HG03097 (cell line): ENCODE results near the gene KLHL28.

Experiments used
- ATAC-seq: cut with Tn5 transposase; IDR thresholded peaks from one replicate; pipeline ENCODE4 v1.9.1; 2021; ENCODE audit not compliant: unreplicated experiment, low FRiP score

KLHL28 gene

DNA sequence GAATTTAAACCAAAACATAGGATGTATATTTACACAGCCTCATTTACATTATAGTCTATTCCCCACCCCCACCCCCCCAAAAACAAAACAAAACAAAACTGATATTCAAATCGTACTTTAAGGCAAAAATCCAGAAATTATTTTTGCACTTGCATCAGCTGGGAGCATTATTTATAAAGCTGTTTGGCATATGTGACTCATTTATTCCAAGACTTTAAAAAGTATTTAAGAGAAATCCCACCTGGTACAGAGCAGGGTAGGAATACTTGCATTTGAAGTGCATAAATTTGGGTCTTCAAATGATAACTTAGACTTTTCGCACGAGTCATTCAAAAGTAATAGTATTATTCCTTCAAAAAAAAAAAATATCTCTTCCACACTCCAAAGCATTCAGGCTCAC, 1.1 kb downstream of the KLHL28 start:
- no peak for ATAC-seq

DNA sequence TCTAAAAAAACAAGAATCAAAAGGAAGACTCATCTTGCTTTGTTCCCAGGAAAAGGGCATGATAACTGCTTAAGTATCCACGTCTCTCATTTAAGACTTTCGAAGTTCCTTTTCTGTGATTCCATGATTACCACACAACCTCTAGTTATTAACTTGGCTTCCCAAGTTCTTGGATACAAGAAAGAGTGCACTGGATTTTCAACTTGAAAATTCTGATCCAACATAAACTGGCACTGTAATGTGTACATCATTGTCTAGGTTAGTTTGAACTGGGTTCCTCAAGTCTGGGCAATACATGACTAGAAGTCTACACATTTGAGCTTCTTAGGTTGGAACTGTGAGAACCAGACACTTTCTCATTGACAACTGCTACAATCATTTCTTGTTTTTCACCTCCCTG, 1.6 kb downstream of the KLHL28 start:
- no peak for ATAC-seq

DNA sequence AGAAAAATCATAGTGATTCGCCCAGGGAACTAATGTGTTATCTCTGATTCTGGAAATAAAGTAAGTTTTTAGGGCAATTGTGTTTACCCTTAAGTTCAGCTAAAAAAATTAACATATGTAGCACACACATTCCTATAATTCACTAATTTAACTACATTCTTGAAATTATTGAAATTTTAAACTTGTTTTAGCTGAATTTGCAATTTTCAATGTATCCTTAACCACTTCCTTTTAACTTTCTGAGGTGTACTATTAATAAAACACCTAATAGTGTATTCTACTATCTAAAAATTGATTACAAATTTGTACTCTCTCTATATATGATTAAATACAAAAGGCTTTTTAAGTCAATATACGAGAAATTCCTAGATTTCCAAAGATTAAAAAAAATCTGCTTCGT, 2.2 kb downstream of the KLHL28 start:
- ATAC-seq, result no peak

DNA sequence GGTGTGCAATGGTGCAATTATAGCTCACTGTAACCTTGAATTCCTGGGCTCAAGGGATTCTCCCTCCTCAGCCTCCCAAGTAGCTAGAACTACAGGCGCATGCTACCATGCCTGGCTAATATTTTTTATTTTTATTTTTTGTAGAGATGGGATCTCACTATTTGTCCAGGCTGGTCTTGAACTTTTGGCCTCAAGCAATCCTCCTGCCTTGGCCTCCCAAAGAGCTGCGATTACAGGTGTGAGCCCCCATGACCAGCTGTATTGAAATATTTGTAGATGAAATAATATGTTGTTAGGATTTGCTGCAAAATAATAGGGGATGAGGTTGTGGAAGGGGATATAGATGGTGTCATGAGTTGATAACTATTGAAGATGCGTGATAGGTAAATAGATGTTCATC, 4.9 kb downstream of the KLHL28 start:
- no peak for ATAC-seq

DNA sequence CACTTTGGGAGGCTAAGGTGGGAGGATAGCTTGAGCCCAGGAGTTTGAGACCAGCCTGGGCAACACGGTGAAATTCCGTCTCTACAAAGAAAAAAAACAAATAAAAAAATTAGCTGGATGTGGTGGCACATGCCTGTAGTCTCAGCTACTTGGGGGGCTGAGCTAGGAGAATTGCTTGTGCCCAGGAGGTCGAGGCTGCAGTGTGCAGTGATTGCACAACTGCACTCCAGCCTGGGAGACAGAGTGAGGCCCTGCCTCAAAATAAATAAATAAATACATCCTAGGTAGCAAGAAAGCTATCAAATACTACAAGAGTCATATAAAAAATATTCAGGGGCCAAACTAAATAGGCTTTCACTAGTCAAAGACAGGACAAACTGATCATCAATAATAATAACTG, 6.2 kb downstream of the KLHL28 start:
- ATAC-seq, result no peak

DNA sequence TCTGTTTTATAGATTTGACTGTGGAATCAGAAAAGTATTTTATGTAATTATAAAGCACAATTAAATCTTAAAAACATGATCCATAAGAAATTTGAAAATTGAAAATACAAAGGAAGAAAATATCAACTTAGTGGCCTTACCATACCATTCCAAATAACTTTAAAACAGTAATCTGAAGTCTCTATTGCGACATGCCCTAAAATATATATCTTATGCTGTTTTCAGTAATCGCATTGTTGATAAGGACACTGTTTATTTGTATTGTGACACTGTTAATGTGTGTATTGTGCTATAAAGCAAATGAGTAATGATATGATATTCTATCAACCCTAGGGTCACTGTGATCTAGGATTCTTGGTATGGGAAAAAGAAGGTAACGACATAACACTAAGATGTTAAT, 7.0 kb downstream of the KLHL28 start:
- ATAC-seq, result no peak

DNA sequence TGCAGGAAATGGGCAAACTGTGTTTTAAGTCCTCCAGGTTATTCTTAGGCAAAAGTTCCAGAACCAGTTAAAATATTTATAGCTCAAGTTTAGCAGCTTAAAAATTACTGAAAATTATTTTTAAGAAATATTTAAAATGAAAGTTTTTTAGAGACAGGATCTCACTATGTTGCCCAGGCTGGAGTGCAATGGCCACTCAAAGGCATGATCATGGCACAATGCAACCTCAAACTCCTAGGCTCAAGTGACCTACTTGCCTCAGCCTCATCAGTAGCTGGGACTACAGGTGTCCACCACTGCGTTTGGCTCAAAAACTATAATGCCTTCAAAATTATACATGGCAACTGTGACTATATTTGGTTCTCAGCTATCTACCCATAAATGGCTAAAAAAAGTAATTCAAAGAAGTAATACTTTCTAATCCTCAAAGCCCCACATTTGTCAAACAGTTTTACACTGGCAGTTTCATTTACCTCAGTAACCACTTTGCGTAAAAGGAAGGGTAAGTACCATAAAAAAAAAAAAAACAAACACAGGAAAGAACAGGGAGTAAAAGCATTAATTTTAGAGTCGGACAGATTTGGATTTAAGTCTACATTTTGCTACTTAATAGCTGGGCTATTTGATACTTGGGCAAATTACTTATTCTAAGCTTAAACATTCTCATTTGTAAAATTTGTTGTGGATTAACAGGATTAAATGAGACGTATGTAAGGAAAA, 9.2 kb downstream of the KLHL28 start:
- ATAC-seq, result no peak

DNA sequence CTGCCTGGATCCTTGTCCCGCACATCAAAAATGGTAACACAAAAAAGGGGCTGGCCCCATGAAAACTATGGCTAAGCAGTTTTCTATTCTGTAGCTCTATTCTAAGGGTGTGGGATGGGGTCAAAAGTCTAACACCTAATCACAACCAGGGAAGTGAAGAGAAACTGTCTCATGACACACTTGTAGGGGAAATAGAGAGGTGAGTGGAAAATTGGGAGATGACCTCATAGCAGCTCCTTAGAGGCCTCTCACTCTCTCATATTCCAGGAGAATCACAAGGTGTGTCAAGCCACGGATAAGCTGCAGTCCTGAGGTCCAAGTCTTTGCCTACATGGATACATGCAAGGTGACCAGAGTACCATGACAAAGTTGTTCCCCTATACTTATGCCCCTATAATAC, 10.7 kb downstream of the KLHL28 start:
- no peak for ATAC-seq

DNA sequence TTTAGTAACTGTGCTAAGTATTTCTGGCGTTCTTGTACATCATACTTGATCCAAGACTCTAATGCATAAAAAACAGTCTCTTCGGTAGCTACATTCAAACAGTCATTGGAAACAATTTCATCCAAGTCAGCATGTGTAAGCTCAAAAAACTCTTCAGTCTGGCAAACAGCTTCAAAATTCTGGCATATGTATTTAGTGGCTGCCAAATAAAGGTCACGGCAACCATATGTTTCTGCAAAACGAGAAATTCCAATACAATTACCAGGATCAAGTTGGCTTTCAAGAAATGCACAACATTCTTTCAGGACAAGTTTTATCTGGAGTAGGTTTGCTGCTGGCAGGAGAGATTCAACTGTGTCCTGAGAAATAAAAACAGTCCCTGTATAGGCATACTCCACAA, 16.5 kb downstream of the KLHL28 start:
- no peak for ATAC-seq

DNA sequence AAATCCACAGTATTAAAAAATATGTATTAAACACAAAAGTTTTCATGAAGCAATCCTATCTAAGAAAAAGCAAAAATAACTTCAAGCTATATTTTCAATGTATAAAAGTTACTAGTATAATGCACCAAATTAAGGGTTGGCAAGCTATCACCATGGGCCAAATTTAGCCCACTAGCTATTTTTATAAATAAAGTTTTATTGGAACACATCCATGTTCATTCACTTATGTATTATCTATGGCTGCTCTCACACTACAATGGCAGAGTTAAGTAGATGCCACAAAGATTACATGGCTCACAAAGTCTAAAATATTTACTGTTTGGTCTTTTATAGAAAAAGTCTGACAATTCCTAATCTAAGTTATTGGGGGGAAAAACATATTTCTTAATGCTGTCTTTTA, 17.6 kb downstream of the KLHL28 start:
- no peak for ATAC-seq

DNA sequence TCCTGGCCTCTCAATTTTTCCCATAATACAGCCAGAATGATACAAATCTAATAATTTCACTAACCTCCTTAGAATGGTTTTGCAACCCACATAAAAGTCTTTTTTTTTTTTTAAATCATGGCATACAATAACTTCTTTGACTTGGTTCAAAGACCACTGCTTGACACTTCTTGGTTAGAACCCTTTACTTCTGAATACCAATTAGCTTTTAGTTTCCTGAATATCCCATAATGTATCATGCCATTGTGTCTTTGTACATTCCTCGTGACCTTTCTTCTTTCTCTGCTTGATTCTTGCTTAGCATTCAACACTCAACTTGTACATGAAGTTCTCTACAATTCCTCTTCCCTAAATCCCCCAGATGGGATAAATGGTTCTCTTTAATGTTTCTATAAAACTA, 19.3 kb downstream of the KLHL28 start:
- no peak for ATAC-seq

DNA sequence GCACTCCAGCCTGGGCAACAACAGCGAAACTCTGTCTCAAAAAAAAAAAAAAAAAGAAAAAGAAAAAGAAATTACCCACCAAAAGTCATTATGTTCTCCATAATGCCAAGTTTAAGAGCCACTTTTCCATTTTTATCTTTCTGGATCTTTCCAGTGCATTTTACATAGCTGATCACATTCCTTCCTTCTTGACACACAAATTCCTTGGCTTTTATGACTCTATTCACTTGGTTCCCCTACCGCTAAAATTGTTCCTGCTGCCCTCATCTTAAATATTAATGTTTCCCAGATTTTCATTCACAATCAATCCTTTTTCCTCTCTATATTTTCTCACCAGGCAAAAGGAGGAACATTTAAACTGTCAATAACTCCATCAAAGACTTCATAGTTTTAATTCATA, 20.2 kb downstream of the KLHL28 start:
- ATAC-seq, result no peak

DNA sequence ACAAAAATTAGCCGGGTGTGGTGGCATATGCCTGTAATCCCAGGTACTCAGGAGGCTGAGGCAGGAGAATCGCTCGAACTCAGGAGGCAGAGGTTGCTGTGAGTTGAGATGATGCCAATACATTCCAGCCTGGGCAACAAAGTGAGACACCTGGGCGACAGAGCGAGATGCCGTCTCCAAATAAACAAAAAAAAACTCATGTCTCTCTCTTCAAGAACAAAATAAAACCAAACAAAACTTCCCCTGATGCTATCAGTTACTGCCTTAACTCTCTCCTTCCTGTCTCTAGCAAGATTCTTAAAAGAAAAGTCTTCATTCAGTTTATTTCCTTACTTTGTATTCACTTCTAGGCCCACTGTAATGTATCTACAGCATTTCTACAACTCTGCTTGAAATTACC, 20.8 kb downstream of the KLHL28 start:
- no peak for ATAC-seq

DNA sequence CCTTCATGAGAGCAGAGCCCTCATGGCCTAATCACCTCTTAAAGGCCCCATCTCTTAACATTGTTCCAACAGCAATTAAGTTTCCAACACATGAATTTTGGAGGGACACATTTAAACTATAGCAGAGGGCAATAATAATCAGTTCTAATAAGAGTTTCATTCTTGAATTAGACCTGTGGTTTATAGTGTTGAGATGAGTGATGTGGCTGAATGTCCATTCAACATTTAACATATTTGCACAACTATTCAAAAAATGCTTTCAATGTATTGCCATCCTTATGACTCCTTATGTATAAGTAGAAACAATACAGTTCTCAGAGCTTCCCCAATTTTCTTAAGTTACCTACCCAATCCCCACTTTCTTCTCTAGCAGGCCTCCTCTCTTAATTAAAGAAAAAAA, 21.5 kb downstream of the KLHL28 start:
- no peak for ATAC-seq

DNA sequence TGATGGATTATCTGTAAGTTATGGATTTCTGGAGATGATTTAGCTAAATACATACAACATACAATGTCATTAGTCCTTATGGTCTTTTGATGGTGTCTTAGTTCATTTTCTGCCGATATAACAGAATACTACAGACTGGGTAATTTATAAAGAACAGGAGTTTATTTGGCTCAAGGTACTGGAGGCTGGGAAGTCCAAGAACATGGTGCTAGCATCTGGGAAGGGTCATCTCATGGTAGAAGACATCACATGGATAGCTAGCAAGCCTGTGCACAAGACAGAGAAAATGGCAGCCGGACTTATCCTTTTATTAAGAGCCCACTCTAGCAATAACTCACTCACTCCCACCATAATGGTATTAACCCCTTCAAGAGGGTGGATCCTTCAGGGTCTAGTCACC, 24.2 kb downstream of the KLHL28 start:
- no peak for ATAC-seq

DNA sequence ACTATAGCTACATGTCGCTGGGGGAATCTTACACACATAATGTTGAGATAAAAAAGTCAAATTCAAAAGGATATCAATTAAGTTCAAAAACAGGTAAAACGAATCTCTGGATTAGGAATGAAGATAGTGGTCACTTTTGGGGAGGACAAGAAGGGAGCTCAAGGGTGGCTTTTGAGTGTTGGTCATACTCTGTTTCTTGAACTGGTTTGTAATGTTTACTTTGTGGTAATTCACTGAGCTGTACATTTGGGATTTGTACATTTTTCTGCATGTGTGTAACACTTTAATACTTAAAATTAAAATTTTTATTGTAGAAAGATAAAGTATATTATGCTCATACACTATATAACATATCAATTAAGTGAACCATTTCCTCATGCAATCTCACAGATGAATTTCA, 26.6 kb downstream of the KLHL28 start:
- no peak for ATAC-seq

DNA sequence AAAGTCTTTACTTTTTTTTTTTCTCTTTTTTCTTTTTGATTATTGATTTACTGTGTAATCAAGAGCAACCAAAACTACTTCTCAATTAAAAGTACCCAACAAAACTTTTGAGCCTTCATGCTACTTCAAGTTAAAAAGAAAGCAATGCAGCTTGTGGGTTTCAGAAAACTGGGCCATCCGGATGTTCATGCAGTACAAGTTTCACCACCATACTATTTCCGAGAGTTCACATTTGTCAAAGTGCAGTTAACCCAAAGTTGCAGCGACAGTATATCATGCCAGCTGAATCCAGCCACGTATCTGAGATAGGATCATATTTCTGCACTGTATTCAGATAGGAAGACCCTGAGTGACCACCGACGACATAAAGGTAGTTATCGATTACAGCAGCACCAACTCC, 33.0 kb downstream of the KLHL28 start:
- no peak for ATAC-seq

DNA sequence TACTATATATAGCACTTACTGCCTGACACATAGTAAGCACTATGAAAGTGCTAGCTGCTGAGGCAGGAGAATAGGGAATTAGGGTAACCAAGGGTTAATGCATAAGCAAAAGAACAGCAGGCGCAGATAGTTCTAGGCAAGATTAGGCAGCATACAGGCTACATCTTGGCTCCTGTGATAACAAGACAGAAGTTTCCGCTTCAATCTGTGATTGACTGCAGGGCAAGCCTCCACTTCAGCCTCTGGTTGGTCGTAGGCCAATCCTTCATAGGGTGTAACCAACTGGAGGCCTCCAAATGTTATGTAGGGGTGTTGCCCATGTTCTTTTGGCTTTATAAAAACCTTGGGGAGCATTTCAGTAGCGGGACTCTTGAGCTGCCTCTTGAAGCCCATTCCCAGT, 46.9 kb downstream of the KLHL28 start:
- no peak for ATAC-seq

DNA sequence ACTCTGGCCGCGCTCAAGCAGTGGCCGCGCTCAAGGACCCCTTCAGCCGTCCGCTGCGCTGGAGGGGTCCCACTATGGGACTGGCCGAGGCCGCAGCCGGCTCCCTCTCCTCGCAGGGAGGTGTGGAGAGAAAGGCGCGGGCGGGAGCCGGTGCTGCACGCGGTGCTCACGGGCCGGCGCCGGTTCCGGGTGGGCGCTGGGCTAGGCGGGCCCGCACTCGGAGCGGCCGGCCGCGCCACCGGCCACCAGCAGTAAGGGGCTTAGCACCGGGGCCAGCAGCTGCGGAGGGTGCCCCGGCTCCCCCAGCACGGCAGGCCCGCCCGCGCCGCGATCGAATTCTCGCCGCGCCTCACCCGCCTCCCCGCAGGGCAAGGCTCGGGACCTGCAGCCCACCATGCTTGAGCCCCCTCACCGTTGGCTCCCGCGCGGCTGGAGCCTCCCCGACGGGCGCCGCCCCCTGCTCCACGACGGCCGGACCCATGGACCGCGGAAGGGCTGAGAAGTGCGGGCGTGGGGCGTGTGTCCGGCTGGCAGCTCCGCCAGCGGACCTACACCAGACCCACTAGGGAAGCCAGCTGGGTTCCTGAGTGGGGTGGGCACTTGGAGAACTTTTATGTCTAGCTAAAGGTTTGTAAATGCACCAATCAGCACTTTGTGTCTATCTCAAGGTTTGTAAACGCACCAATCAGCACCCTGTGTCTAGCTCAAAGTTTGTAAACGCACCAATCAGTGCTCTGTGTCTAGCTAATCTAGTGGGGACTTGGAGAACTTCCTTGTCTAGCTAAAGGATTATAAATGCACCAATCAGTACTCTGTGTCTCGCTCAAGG, 49.5 kb downstream of the KLHL28 start:
- no peak for ATAC-seq

DNA sequence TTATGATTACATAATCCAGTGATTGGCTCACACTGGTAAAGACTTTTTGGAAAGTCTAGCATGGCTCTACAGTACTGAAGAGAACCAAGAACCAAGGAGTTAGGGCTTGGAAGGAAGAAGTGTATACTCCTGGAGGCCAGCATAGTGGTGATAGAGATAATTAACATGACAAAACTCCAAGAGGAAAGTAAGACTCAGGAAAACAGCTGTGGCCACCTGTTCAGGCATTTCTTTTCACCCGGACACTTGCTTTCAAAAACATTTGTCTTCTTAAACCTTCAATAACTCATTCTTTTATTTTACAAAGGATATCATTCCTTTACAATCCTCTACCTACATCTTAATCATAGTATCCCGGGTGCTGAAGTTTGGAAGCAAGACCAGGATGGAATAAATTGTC, 50.9 kb downstream of the KLHL28 start:
- ATAC-seq, result no peak

DNA sequence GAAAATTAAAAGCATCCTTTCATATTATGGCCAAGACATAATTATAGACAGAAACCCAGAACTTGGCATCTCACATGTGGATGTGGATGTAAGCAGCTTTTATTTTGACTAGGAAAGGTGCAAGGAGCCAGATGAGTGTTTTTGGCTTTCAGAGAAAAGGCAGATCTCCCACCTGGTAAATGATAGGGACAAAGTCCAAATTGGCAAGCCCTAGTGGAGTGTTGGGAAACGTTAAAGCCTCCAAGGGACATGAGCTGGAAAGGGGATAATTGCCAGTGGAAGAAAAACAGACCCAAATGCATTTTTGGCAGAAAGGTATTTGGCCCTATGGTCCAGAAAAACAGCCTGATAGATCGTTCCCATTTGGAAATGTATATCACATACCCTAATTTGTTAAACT, 60.1 kb downstream of the KLHL28 start:
- no peak for ATAC-seq

DNA sequence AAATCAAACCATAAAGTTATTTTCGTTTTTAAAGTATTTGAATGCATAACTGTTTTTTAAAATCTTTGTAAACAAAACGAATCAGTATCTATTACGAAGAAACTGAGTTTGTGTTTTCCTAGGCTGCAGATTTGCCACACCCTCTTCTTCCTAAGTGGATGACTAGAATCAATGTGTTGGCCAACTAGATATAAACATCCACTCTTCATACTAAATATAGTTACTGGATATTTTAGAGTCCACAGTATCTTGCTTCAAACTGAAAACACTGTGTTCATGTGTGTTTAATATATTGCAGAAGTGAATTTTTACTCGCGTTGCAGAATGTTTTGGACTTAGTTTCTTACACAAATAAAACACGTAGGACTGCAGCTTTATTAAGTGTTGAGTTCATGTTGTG, 63.2 kb downstream of the KLHL28 start:
- no peak for ATAC-seq

DNA sequence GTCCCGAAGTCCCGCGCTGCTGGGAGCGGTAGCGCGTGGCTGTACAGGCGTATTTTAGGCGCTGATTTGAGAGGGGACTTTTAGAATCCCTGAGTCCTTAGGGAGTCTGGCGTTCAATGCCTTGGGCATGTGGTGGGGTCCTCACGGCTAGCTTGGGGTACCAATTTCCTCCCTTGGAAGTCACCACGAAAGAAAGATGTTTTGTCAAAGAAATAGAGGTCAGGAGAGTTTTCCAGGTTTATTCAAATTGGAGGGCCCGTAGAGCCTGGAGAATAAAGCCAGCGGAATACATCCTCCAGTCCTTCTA, 63.9 kb downstream of the KLHL28 start:
- ATAC-seq, result no peak
